Neural progenitor cell (in vitro differentiated cells): ENCODE results near the gene CAMKMT. TPM values are rescaled to one million over a fixed set of nuclear protein-coding genes. Genes with fewer than 3 reads are reported as not detected.

Experiments used
- DNase-seq: peaks from one replicate; pipeline ENCODE4 v3.0.0-alpha.2; 2016; ENCODE audit warnings: low spot score
- H2AFZ ChIP-seq: fragments of 200-600 bp; sonication (generic); replicated peaks from 2 replicates; pipeline ENCODE4 v1.6.1; 2016; ENCODE audit warnings: antibody characterized with exemption
- H3F3A ChIP-seq: fragments of 200-600 bp; sonication (generic); 2 replicates; pipeline ENCODE4 v1.6.1; 2016; ENCODE audit warnings: antibody characterized with exemption, low read depth
- H3K27ac ChIP-seq: fragments of 200-600 bp; sonication (generic); 2 replicates; pipeline ENCODE4 v1.5.1; 2016; ENCODE audit warnings: mild to moderate bottlenecking
- H3K27me3 ChIP-seq: fragments of 200-600 bp; sonication (generic); 2 replicates; pipeline ENCODE4 v1.6.1; 2016; ENCODE audit warnings: mild to moderate bottlenecking, moderate library complexity
- H3K36me3 ChIP-seq: fragments of 200-600 bp; sonication (generic); 2 replicates; pipeline ENCODE4 v1.5.1; 2016
- H3K4me1 ChIP-seq: fragments of 200-600 bp; sonication (generic); 2 replicates; pipeline ENCODE4 v1.6.1; 2016; ENCODE audit warnings: mixed run types
- H3K4me2 ChIP-seq: fragments of 200-600 bp; sonication (generic); 2 replicates; pipeline ENCODE4 v1.6.1; 2016
- H3K4me3 ChIP-seq: fragments of 200-600 bp; sonication (generic); 2 replicates; pipeline ENCODE4 v1.5.1; 2016
- H3K79me2 ChIP-seq: fragments of 200-600 bp; sonication (generic); 2 replicates; pipeline ENCODE4 v1.6.1; 2016; ENCODE audit warnings: low read depth
- H3K9ac ChIP-seq: fragments of 200-600 bp; sonication (generic); 2 replicates; pipeline ENCODE4 v1.6.1; 2016
- H3K9me3 ChIP-seq: fragments of 200-600 bp; sonication (generic); 2 replicates; pipeline ENCODE4 v1.5.1; 2016; ENCODE audit warnings: low read depth
- H4K20me1 ChIP-seq: fragments of 200-600 bp; sonication (generic); 2 replicates; pipeline ENCODE4 v1.6.1; 2016; ENCODE audit warnings: low read depth
- H3K27ac Mint-ChIP-seq: 3 replicates; pipeline ENCODE4 v1.8.0; 2021; ENCODE audit warnings: mixed read lengths
- H3K27me3 Mint-ChIP-seq: 2 replicates; pipeline ENCODE4 v1.8.0; 2022; ENCODE audit warnings: low read depth, mild to moderate bottlenecking, inconsistent platforms, moderate library complexity, mixed read lengths; ENCODE audit not compliant: insufficient read depth
- H3K36me3 Mint-ChIP-seq: 3 replicates; pipeline ENCODE4 v1.8.0; 2021; ENCODE audit warnings: mixed read lengths
- H3K4me1 Mint-ChIP-seq: 3 replicates; pipeline ENCODE4 v1.8.0; 2021; ENCODE audit warnings: mixed read lengths
- H3K4me3 Mint-ChIP-seq: 3 replicates; pipeline ENCODE4 v1.8.0; 2021; ENCODE audit warnings: mild to moderate bottlenecking, moderate library complexity, mixed read lengths
- H3K9me3 Mint-ChIP-seq: 3 replicates; pipeline ENCODE4 v1.8.0; 2020; ENCODE audit warnings: mixed read lengths
- EZH2 ChIP-seq: fragments of 200-600 bp; sonication (generic); IDR thresholded peaks from 2 replicates; pipeline ENCODE4 v1.6.1; 2017; ENCODE audit warnings: antibody characterized with exemption, mild to moderate bottlenecking, moderate library complexity
- EZH2phosphoT487 ChIP-seq: fragments of 200-600 bp; sonication (generic); IDR thresholded peaks from 2 replicates; pipeline ENCODE4 v1.6.1; 2017; ENCODE audit warnings: antibody characterized with exemption
- total RNA-seq: library from RNA; depleted of rRNA; stranded (reverse); fragments of >200 nt; gene quantifications from 2 replicates; pipeline ENCODE4 v1.2.3, GENCODE V29; 2015; ENCODE audit warnings: low replicate concordance
- TF ChIP-seq, protein P1 (sequence below): fragments of 200-600 bp; sonication (generic); IDR thresholded peaks from 2 replicates; pipeline ENCODE4 v1.5.1; 2017; ENCODE audit warnings: antibody characterized with exemption, mild to moderate bottlenecking

CAMKMT gene
- total RNA-seq, 1 donor from 2014 or later = 28.5 TPM

DNA sequence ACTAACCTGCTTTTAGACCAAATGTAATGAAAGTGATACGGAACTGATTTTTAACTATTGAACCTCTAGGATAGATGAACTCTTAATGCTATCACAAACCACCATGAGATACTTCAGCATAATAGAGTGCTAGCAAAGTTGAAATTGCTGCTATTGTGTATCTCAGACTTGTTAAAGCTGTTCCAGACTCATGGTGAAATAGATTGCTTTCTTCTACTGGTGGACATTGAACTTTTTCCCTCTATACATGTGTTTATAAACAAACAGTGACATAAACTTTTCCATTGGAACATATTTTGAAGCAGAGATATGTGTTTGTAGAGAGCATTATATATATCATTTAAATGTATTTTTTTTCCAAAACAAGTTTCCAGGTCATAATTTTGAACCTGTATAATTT lies 157.3 kb downstream of the CAMKMT start:
- no peaks in the 10 kb centered on the region for H3K27me3 ChIP-seq
- Mint-ChIP-seq H3K4me1 (no peaks in the 10 kb centered on the region), H3K27me3 (no peaks in the 10 kb centered on the region), H3K36me3 (peaks cover 6% of the 10 kb centered on the region), H3K27ac (no peak overlapping the region), H3K9me3 (peaks cover 17% of the 10 kb centered on the region), H3K4me3 (no peak overlapping the region)
- peaks cover 17% of the 10 kb centered on the region for H3K9me3 ChIP-seq
- peaks cover 4% of the 10 kb centered on the region for H3K79me2 ChIP-seq
- no peak overlapping the region for H3K4me2 ChIP-seq
- no peak overlapping the region for H3K4me3 ChIP-seq
- no peak for TF ChIP-seq EZH2phosphoT487
- no peak for TF ChIP-seq EZH2
- TF ChIP-seq, protein P1, sequence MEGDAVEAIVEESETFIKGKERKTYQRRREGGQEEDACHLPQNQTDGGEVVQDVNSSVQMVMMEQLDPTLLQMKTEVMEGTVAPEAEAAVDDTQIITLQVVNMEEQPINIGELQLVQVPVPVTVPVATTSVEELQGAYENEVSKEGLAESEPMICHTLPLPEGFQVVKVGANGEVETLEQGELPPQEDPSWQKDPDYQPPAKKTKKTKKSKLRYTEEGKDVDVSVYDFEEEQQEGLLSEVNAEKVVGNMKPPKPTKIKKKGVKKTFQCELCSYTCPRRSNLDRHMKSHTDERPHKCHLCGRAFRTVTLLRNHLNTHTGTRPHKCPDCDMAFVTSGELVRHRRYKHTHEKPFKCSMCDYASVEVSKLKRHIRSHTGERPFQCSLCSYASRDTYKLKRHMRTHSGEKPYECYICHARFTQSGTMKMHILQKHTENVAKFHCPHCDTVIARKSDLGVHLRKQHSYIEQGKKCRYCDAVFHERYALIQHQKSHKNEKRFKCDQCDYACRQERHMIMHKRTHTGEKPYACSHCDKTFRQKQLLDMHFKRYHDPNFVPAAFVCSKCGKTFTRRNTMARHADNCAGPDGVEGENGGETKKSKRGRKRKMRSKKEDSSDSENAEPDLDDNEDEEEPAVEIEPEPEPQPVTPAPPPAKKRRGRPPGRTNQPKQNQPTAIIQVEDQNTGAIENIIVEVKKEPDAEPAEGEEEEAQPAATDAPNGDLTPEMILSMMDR = no peak
- no peak overlapping the region for H3K9ac ChIP-seq
- H4K20me1 ChIP-seq = no peaks in the 10 kb centered on the region
- no peak for DNase-seq
- no peaks in the 10 kb centered on the region for H3K36me3 ChIP-seq
- H2AFZ ChIP-seq = no peak overlapping the region
- peaks cover 10% of the 10 kb centered on the region for H3K4me1 ChIP-seq
- H3K27ac ChIP-seq = no peak overlapping the region
- H3F3A ChIP-seq = peaks cover 6% of the 10 kb centered on the region

DNA sequence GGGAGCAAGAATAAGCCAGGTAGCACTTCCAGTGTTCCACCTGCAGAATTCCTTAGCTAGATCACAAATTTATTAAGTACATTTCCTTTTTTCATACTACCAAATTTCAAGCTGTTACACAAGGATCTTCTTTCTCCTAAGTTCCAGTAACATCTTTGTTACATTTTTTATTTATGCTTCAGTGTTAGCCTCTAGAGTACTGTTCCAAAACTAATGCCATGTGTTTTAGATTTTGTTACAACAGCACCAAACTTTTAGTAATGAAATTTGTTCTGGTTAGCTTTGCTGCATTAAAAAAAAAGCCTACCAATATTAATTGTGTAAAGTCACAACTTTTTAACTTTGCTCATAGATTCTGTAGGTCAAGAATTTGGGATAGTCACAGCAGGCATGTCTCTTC lies 161.1 kb downstream of the CAMKMT start:
- peaks cover 6% of the 10 kb centered on the region for H3F3A ChIP-seq
- H3K36me3 Mint-ChIP-seq = peaks cover 6% of the 10 kb centered on the region
- no peak overlapping the region for H2AFZ ChIP-seq
- TF ChIP-seq EZH2 = no peak
- TF ChIP-seq, protein P1 = no peak
- no peak for TF ChIP-seq EZH2phosphoT487
- no peaks in the 10 kb centered on the region for H4K20me1 ChIP-seq
- H3K27me3 ChIP-seq = no peaks in the 10 kb centered on the region
- H3K4me1 ChIP-seq = no peaks in the 10 kb centered on the region
- H3K9ac ChIP-seq = no peak overlapping the region
- no peak for DNase-seq
- peaks cover 17% of the 10 kb centered on the region for H3K9me3 Mint-ChIP-seq
- H3K27me3 Mint-ChIP-seq = no peaks in the 10 kb centered on the region
- H3K4me2 ChIP-seq = no peak overlapping the region
- H3K27ac ChIP-seq = no peak overlapping the region
- no peaks in the 10 kb centered on the region for H3K4me1 Mint-ChIP-seq
- H3K27ac Mint-ChIP-seq = no peak overlapping the region
- H3K9me3 ChIP-seq = peaks cover 17% of the 10 kb centered on the region
- H3K4me3 ChIP-seq = no peak overlapping the region
- H3K36me3 ChIP-seq = no peaks in the 10 kb centered on the region
- H3K79me2 ChIP-seq = peaks cover 4% of the 10 kb centered on the region
- no peak overlapping the region for H3K4me3 Mint-ChIP-seq

DNA sequence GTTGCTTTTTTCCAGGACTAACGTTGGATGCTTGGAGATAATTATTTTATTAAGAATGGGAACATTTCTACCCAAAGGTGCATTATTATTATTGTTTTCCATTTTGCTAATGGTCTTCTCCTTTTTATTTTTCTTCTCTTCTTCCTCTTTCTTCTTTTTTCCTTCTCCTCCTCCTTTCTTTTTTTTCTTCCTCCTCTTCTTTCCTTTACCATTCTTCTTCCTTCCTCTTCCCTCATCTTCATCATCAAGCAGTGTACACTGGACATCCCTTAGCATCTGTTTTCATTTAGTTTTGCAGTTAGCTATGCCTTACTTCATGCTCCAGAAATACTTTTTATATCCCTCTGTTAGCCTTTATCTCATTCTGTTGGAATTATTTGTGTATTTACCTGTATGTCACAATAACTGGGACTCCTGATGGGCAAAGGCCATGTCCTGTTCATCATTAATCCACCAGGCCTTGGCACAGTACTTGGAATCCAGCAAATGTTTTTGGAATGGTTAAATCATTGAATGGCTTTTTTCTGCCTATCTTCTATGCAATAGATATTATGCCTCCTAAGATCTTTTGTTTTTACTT lies 162.7 kb downstream of the CAMKMT start:
- Histone ChIP-seq H3K27ac (no peak overlapping the region), H3K36me3 (no peaks in the 10 kb centered on the region), H3K27me3 (no peaks in the 10 kb centered on the region), H3K79me2 (peaks cover 3% of the 10 kb centered on the region), H3F3A (peaks cover 12% of the 10 kb centered on the region), H2AFZ (no peak overlapping the region), H4K20me1 (no peaks in the 10 kb centered on the region), H3K4me3 (no peak overlapping the region), H3K9me3 (peaks cover 17% of the 10 kb centered on the region), H3K4me2 (no peak overlapping the region), H3K9ac (no peak overlapping the region), H3K4me1 (peaks cover 13% of the 10 kb centered on the region)
- Mint-ChIP-seq H3K9me3 (peaks cover 17% of the 10 kb centered on the region), H3K36me3 (peaks cover 6% of the 10 kb centered on the region), H3K27ac (no peak overlapping the region), H3K4me3 (no peak overlapping the region), H3K4me1 (peaks cover 5% of the 10 kb centered on the region), H3K27me3 (no peaks in the 10 kb centered on the region)
- no peak for DNase-seq
- TF ChIP-seq EZH2phosphoT487 = no peak
- TF ChIP-seq EZH2 = no peak
- TF ChIP-seq, protein P1 = no peak
